ENCODE measurements around the gene GOPC. TPM values are rescaled to one million over a fixed set of nuclear protein-coding genes. Genes with fewer than 3 reads are reported as not detected.

The GOPC gene
- polyA plus RNA-seq, 1 donor = 40.7 TPM

DNA sequence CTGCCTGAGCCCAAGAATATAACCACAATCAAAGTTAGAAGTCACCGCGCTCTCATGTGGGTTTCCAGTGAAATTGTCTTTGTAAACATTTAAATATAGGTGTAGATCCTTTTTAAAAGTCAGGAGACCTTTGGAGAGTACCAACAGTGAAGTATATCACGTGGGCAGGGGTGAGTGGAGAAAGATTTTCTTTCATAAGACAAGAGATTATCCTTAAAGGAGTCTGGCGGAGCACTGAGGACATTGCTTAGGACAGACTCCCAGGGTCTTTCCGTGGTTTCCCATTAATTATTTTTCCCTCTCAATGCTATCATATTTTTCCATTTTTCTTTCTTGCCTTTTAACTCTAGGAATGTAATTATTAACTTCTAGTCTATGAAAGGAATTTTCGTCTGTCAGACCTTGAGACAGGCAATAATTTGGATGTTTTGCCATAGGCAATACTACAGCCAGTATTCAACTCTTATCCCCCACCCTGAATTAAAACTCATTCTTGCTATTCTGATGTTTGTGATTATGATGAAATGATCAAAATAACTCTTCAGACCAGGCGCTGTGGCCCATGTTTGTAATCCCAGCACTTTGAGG, 88.4 kb downstream of the GOPC start:
- no peak for DNase-seq

DNA sequence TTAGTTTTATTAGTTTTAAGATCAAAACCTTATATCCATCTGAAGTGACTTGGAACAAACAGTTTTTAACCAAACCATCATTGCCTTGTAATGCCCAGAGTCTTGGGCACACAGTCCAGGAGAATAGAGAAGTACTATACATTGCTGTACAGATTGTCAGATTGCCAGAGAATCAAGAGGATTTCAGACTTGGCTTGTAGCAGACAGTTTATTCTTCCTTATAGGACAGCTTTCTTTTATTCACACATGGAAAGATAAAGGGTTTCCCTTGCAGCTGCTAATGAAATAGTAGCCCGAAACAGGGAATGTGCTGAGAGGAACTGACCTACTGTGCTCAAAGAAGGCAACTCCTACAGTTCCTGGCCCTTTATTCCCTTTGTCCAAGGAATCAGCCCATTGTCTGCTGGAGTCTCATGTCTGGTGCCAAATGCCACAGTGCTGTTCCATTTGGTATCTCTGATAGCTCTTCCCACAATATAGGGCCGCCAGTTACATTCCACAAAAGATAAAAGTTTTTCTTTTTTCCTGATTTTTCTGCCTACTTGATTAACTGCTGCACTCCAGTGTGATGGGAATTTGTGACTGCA, 89.2 kb downstream of the GOPC start:
- no peak for DNase-seq

DNA sequence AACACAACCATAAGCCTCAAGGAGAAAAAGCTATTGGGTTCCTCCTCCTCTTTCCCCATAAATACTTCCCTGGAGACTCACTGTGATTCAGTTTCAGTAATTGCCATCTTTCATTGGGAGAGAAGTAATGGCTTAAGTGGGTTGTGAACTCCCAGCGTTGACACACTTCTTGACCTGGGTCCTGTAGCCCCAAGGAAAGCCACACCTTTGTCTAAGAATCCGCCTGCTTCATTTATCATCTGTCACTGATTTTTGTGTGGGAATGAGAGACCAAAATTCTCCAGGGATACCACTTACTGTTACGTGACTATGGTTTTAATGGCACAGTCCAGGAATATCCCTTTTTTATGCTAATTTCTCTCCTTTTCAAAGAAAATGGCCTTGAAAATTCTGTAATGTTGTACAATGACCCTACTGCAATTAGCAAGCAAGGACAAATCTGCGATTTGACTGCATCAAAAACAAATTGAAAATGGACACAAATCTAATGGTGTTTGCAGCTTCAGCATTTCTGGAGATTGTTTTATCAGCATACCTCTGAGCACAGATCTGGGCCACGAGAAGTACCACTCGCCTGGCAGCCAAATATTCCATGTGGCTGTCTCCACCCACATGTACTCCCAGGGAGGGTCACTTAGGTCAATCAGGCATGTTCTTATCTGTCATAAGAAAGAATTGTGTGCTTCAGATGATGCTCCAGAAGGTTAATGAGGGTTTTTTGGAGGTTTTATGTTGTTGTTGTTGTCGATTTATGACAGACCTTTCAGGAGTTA, 90.1 kb downstream of the GOPC start:
- no peak for DNase-seq

Other genes starting within 250 kb of the GOPC start
- 0.05 TPM for gene ROS1, start 176.6 kb downstream of the GOPC start, polyA plus RNA-seq (ENCODE audit: insufficient read length)
- 8.4 TPM for gene DCBLD1, start 119.8 kb downstream of the GOPC start, polyA plus RNA-seq (ENCODE audit: insufficient read length)
- gene NUS1, start 73.0 kb upstream of the GOPC start, polyA plus RNA-seq (ENCODE audit: insufficient read length) = 16.2 TPM